Measurements from ENCODE around the gene KCTD13.
A peak's percentile ranks its signal among the peaks of the same experiment; 100 is the strongest.
"Not testable (repeated sequence)": the region's sequence is repeated elsewhere in the genome, so short reads cannot be mapped to it uniquely, and the experiment has no call there.

Gene KCTD13

GRCh38 chr16:29877266-29877961, 48.6 kb downstream of the KCTD13 start:
- no peak for DNase-seq

GRCh38 chr16:29876594-29877249, 49.3 kb downstream of the KCTD13 start:
- no peak for DNase-seq

GRCh38 chr16:29876217-29876593, 49.8 kb downstream of the KCTD13 start:
- DNase-seq, result no peak

DNA sequence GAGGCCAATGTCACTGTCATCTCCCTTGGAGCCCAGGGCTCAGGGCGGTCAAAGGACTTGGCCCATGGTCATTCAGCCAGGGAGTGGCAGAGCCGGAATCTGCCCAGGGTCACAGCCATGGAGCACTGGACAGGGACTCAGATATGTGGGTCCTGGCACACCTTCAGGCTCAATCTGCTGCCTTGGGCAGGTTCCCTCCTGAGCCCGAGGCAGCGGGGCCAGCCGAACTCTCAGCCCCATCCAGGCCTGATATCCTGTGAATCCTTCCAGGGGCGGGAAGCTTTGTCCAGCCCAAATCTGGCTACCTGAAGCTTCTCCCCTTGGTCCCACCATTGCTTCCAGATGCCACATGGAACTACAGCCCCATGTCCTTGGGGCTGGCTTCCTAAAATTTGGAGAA, 50.8 kb downstream of the KCTD13 start:
- DNase-seq, result no peak

GRCh38 chr16:29873319-29873718, 52.7 kb downstream of the KCTD13 start:
- DNase-seq, result no peak

DNA sequence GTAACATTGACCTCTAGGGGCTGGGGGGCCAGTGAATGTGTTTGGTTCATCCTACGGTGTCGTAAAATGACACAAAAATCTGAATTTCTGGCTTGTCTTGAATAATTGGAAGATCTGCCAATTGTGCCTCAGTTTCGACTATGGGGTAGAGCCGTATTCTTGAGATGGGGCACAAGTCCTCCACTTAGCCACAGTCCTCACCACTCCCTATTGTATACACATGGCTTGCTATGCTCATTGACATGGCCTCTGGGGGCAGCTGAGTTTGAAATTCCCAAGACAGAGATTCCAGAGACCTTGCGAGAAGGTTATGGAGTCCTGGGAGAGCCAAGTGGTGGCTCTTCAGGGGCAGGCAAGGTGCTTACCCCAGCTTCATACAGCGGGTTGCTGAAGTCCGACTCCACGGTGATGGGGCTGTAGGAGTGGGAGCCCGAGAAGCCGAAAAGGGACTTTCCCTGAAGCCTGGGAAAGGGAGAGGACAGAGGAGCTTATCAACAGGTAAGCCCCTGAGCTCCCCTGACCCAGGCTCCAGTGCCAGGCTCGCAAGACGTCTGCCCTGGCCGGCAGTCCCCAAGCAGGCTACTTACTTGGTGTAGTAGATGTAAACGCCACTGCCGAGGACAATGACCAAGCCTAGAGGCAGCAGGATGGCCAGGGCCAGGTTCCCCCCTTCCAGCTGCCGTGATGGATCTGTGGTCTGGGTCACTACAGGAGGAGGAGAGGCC, 54.0 kb downstream of the KCTD13 start:
- no peak for DNase-seq

DNA sequence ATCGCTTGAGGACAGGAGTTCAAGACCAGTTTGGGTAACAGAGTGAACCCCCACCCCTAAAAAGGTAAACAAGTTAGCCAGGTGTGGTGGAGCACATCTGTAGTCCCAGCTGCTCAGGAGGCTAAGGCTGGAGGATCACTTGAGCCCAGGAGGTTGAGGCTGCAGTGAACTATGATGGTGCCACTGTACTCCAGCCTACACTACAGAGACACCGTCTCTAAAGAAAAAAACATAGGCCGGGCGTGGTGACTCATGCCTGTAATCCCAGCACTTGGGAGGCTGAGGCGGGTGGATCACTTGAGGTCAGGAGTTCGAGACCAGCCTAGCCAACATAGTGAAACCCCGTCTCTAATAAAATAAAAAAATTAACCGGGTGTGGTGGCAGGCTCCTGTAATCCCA, 57.0 kb downstream of the KCTD13 start:
- not testable (repeated sequence) for DNase-seq

- DNase-seq, result no peak
These were observed 57.5 kb downstream of the KCTD13 start for GRCh38 chr16:29868396-29869009.

- DNase-seq, result no peak
These were observed 61.8 kb downstream of the KCTD13 start for GRCh38 chr16:29864205-29864604.

- no peak for DNase-seq
These were observed 62.4 kb downstream of the KCTD13 start for GRCh38 chr16:29863669-29863984.

DNA sequence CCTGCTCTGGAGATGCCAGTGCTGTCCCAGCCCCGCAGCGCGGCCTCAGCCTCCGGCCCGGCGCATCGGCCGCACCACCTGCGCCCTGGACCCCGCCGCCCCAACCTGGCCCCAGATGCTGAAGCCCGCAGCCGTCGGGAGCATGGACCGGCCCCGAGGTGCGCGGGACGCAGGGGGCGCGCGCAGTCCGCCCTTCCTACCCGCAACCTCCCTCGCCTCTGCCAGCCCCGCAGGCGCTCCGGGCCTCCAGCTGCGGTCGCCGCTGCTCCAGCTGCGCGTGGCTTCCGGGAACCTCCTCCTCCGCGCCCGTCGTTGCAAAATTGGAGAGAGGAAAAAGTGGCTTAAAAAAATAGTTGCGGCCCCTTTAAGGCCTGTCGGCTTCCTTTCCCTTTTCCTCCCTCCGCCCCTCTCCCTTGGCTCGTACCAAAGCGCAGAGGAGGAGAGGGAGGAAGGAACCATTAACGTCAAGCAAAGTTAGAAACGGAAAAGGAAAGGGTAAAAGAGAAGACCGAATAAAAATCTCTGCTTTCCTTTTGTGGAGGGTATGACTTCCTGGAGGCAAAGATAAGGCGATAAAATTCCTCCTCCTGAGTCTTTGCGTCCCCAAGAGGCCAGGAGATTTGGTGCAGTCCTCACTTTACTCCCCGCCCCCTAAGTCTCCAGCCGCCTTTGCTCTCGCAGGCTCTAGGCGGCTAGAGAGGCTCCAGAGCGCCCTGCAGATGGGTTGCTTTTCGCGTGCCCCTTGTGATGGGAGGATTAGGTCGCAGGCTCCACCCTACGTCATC, 63.0 kb downstream of the KCTD13 start, which contains the start of gene CDIPT:
Gene CDIPT (minus strand): TSS at position 343 of the 785 bp plus-strand sequence. CDS start 369 bp downstream, outside the sequence.
- peak; percentile 55 to 95 for DNase-seq

- no peak for DNase-seq
These were observed 63.6 kb downstream of the KCTD13 start for GRCh38 chr16:29862383-29862883.

GRCh38 chr16:29860218-29860617, 65.8 kb downstream of the KCTD13 start:
- no peak for DNase-seq

DNA sequence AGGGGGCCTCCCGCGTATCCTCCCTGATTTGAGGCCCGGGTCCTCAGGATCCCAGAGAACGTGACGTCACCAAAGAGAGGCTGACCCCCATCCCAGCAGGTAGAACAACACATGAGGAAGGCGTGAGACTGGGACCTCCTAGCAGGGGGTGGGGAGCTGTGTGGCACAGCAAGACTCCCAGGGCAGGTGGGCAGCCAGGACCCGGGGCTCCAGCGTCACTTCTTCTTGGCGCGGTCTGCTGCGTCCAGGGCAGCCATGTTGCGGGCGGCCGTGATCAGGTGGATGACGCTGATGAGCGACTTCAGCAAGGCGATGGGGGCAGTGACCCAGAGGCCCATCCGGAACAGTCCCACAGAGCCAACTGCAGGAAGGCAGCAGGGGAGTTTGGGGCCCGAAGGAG, 67.1 kb downstream of the KCTD13 start:
- no peak for DNase-seq

- DNase-seq, result no peak
These were observed 67.7 kb downstream of the KCTD13 start for GRCh38 chr16:29858149-29858849.

DNA sequence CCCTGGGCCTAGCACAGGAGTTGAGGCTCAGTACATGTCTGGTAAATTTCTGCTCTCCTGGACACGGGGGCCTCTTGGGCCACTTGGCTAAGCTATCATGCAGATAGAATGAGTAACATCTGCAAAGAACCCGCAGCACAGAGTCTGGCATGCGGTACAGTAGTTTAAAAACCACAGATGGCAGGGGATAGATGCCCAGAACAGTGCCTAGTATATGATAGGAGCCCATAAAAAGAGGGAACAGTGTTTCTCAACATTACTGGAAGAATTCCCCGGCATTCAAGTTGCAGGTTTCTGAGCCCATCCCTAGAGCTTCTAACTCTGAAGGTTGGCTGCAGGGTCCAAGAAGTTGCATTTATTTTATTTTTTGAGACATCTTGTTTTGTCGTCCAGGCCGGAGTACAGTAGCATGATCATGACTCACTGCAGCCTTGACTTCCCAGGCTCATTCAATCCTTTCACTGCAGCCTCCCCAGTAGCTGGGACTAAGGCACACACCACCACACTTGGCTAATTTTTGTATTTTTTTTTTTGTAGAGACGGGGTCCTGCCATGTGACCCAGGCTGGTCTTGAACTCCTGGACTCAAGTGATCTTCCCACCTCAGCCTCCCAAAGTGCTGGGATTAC, 68.8 kb downstream of the KCTD13 start:
- no peak for DNase-seq
